Sigmoid colon (tissue), 7 donors: ENCODE measurements around the gene MAP1B. TPM values are rescaled to one million over a fixed set of nuclear protein-coding genes. Genes with fewer than 3 reads are reported as not detected.

Experiments used
- DNase-seq: peaks from one replicate; pipeline ENCODE4 v3.0.0-alpha.2; 2019
- H3K27ac ChIP-seq, 4 donors: fragments of 200-600 bp; sonication (generic); one replicate each; pipeline ENCODE4 v1.5.1; 2016 to 2019; ENCODE audit warnings: mild to moderate bottlenecking in 1 of 4
- H3K27me3 ChIP-seq, 3 donors: fragments of 200-600 bp; sonication (generic); one replicate each; pipeline ENCODE4 v1.5.1; 2019; ENCODE audit warnings: mild to moderate bottlenecking in 1 of 3
- H3K36me3 ChIP-seq, 4 donors: fragments of 200-600 bp; sonication (generic); one replicate each; pipeline ENCODE4 v1.5.1; 2016 to 2019
- H3K4me1 ChIP-seq, 4 donors: fragments of 200-600 bp; sonication (generic); one replicate each; pipeline ENCODE4 v1.5.1; 2017 to 2019
- H3K4me3 ChIP-seq, 4 donors: fragments of 200-600 bp; sonication (generic); one replicate each; pipeline ENCODE4 v1.5.1; 2017 to 2019; ENCODE audit warnings: mild to moderate bottlenecking in 2 of 4, moderate library complexity in 1 of 4
- H3K9me3 ChIP-seq, 4 donors: fragments of 200-600 bp in 3 of 4; sonication (generic) in 3 of 4; one replicate each; pipeline versions ENCODE4 v1.5.1 to v1.6.1; 2013 to 2019
- CTCF ChIP-seq, 4 experiments: fragments of 450-650 bp in 3 of 4; fragments of 200-600 bp in 1 of 4; IDR thresholded peaks; one replicate each; pipeline ENCODE4 v1.5.1; 2016 to 2019; ENCODE audit warnings: antibody characterized with exemption in 4 of 4, mild to moderate bottlenecking in 3 of 4, moderate library complexity in 2 of 4
- EP300 ChIP-seq, 4 donors: sonication (generic); formaldehyde crosslinking; IDR thresholded peaks; one replicate each; pipeline ENCODE4 v1.6.1; 2017; ENCODE audit warnings: antibody characterized with exemption in 4 of 4
- POLR2A ChIP-seq, 2 donors: fragments of 450-650 bp; IDR thresholded peaks; one replicate each; pipeline ENCODE4 v1.6.1; 2016; ENCODE audit warnings: antibody characterized with exemption in 2 of 2, mild to moderate bottlenecking in 2 of 2, moderate library complexity in 2 of 2
- POLR2AphosphoS5 ChIP-seq, 4 donors: sonication (generic); formaldehyde crosslinking; IDR thresholded peaks; one replicate each; pipeline ENCODE4 v1.6.1; 2017; ENCODE audit warnings: antibody characterized with exemption in 4 of 4
- WGBS, 2 donors: extraction: QIAGEN DNeasy Blood & Tissue Kit; methylation state at CpG; one replicate each; pipeline ENCODE4 v1.1.7; 2013; 5-methylcytosine and 5-hydroxymethylcytosine counted together
- intact Hi-C: fragments of 100-400 bp; cut with DNase I; formaldehyde crosslinking; loops from one replicate; pipeline ENCODE4 v1.15.1; 2023
- polyA plus RNA-seq, 3 donors: library from polyadenylated mRNA; stranded (reverse); fragments of 200-250 nt; gene quantifications; one replicate each; pipeline ENCODE4 v1.2.3, GENCODE V29; 2013
- total RNA-seq, 4 donors: library from RNA; depleted of rRNA; stranded (reverse); fragments of >200 nt; gene quantifications; one replicate each; pipeline ENCODE4 v1.1.0, GENCODE V29; 2016
- donor health status: healthy with polysubstance abuse.
- donor health status: Bipolar disorder and iron deficiency.
- donor health status: healthy.

The MAP1B gene
- total and polyA plus RNA-seq, 7 donors, result 0.69 to 659 (median 98.6) TPM

GRCh38 chr5:72122602-72123001 lies 15.3 kb downstream of the MAP1B start:
- no peak for TF ChIP-seq POLR2AphosphoS5 (IDR thresholded peaks at IDR 0.05)
- TF ChIP-seq EP300 (IDR thresholded peaks at IDR 0.05), result no peak
- TF ChIP-seq POLR2A (IDR thresholded peaks at IDR 0.05), result no peak
- no peak for TF ChIP-seq CTCF (IDR thresholded peaks at IDR 0.05)
- intact Hi-C loops, result no loop called here
- Histone ChIP-seq H3K36me3 (peaks cover 0 to 6% (median 2%) of the 10 kb centered on the region in 4 donors), H3K4me1 (peaks cover 0 to 32% (median 14%) of the 10 kb centered on the region in 4 donors), H3K27ac (no peak overlapping the region), H3K9me3 (no peaks in the 10 kb centered on the region), H3K27me3 (no peaks in the 10 kb centered on the region), H3K4me3 (no peak overlapping the region)
- 80 to 92% methylated on average over 3 of the region's 3 CpGs for WGBS, 2 donors
- DNase-seq, result no peak

GRCh38 chr5:72123764-72124376 lies 16.6 kb downstream of the MAP1B start:
- Histone ChIP-seq H3K4me1 (peaks cover 0 to 32% (median 14%) of the 10 kb centered on the region in 4 donors), H3K4me3 (no peak overlapping the region)

GRCh38 chr5:72125271-72125940 lies 18.1 kb downstream of the MAP1B start:
- no peak for TF ChIP-seq POLR2A (IDR thresholded peaks at IDR 0.05)
- no peak for TF ChIP-seq CTCF (IDR thresholded peaks at IDR 0.05)
- TF ChIP-seq EP300 (IDR thresholded peaks at IDR 0.05), result no peak
- no peak for TF ChIP-seq POLR2AphosphoS5 (IDR thresholded peaks at IDR 0.05)
- WGBS, 2 donors, result 92 to 93% methylated on average over 1 of the region's 1 CpG
- no peak overlapping the region for H3K4me3 ChIP-seq
- H3K9me3 ChIP-seq, result no peaks in the 10 kb centered on the region
- no peaks in the 10 kb centered on the region for H3K27me3 ChIP-seq
- H3K27ac ChIP-seq, result no peak overlapping the region
- intact Hi-C loops, result no loop called here
- H3K4me1 ChIP-seq, result peaks cover 0 to 32% (median 16%) of the 10 kb centered on the region in 4 donors
- H3K36me3 ChIP-seq, result no peaks in the 10 kb centered on the region
- no peak for DNase-seq

More at GRCh38 chr5:72123764-72124376, 16.6 kb downstream of the MAP1B start:
- Histone ChIP-seq H3K27me3 (no peaks in the 10 kb centered on the region), H3K9me3 (no peaks in the 10 kb centered on the region), H3K36me3 (peaks cover 0 to 4% (median 2%) of the 10 kb centered on the region in 4 donors), H3K27ac (no peak overlapping the region)
- TF ChIP-seq POLR2AphosphoS5 (IDR thresholded peaks at IDR 0.05) (no peak), EP300 (IDR thresholded peaks at IDR 0.05) (no peak), CTCF (IDR thresholded peaks at IDR 0.05) (no peak), POLR2A (IDR thresholded peaks at IDR 0.05) (no peak)
- DNase-seq, result no peak
- intact Hi-C loops, result no loop called here
- WGBS, 2 donors, result 85 to 92% methylated on average over 9 of the region's 9 CpGs

- no peaks in the 10 kb centered on the region for H3K9me3 ChIP-seq
- WGBS, 2 donors, result 0 to 5% methylated on average over 1 of the region's 1 CpG
- DNase-seq, result no peak
- no peaks in the 10 kb centered on the region for H3K27me3 ChIP-seq
- intact Hi-C loops, result no loop called here
- no peak for TF ChIP-seq POLR2AphosphoS5 (IDR thresholded peaks at IDR 0.05)
- no peak for TF ChIP-seq POLR2A (IDR thresholded peaks at IDR 0.05)
- TF ChIP-seq CTCF (IDR thresholded peaks at IDR 0.05), result no peak
- no peak for TF ChIP-seq EP300 (IDR thresholded peaks at IDR 0.05)
- H3K27ac ChIP-seq, result no peak overlapping the region
- no peak overlapping the region for H3K4me3 ChIP-seq
- H3K36me3 ChIP-seq, result no peaks in the 10 kb centered on the region
- peaks cover 0 to 26% (median 17%) of the 10 kb centered on the region in 4 donors for H3K4me1 ChIP-seq
These were observed 18.8 kb downstream of the MAP1B start for GRCh38 chr5:72125941-72126620.
